HG03469 (cell line): ENCODE data around the gene CDA.

ENCODE experiments used
- ATAC-seq: cut with Tn5 transposase; IDR thresholded peaks from one replicate; pipeline ENCODE4 v1.9.1; 2021; ENCODE audit warnings: mild to moderate bottlenecking, moderate library complexity, moderate number of reproducible peaks; ENCODE audit not compliant: unreplicated experiment

Gene CDA

DNA sequence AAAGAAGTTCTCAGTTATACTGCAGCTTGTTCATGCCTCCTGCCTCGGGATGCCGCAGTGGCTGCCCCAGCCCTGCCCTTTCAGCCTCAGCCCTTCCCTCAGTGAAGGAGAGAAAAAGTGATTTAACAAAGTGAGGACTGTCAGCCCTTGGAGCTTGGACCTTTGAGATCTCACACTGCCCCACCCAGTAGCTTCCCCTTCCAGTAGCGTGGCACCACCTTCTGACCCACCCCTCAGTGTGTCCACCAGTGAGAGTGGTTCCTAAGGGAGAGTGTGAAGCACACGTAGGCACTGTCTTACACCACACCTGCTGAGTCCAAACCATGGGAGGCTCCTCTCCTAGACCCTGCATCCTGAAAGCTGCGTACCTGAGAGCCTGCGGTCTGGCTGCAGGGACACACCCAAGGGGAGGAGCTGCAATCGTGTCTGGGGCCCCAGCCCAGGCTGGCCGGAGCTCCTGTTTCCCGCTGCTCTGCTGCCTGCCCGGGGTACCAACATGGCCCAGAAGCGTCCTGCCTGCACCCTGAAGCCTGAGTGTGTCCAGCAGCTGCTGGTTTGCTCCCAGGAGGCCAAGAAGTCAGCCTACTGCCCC is at the start of gene CDA:
Gene CDA (plus strand): TSS at position 464 of the 592 bp plus-strand sequence. CDS start 33 bp downstream, at position 497.
- no peak for ATAC-seq

DNA sequence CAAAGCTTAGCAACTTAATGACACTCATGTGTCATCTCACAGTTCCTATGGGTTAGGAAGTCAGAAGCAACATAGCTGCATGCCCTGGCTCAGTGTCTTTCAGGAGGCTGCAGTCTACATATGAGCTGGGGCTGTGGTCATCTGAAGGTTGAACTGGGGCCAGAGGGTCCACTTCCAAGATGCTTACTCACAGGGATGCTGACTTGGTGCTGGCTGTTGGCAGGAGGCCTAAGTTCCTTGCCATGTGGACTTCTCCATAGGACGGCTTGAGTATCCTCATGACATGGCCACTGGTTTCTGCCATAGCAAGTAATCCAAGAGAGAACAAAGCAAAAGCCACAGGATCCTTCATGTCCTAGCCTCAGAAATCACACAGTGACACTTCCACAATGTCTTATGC is 48.6 kb upstream of the CDA start:
- ATAC-seq: no peak

DNA sequence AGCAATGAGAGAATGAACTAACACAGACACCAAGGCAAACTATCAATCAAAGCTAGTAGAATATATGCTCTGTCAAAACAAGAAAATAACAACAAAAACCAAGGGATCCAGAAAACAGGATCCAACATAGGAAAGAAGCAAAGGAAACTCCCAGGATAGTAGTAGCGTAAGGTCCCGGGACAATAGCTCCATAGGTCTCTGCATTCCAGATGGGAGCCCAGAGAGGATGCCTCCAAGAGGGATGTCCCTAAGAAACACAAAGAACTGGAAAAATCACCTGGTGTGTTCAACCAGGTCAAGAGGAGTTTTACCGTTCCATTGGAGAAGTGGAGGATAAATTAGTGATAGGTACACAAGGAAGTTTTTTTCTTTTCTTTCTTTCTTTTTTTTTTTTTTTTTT is 42.3 kb upstream of the CDA start:
- no peak for ATAC-seq

DNA sequence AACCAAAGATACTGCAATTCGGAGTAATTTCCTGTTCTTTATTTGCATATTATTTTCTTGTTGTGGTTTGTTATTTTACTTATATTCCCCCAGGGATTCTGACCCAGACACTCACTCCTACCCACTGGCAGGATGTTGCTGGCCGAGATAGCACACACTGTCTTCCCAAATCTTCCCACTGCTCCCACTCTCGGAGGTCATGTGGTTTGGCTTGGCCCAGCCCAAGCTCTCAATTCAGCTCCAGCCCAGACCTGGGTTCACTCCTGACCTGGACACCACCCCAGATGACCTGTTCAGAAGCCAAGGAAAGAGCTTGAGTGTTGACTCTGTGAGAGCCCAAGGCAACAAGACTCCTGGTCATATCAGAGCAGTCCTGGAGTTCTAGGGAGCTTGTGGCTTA is 37.7 kb upstream of the CDA start:
- ATAC-seq: no peak

DNA sequence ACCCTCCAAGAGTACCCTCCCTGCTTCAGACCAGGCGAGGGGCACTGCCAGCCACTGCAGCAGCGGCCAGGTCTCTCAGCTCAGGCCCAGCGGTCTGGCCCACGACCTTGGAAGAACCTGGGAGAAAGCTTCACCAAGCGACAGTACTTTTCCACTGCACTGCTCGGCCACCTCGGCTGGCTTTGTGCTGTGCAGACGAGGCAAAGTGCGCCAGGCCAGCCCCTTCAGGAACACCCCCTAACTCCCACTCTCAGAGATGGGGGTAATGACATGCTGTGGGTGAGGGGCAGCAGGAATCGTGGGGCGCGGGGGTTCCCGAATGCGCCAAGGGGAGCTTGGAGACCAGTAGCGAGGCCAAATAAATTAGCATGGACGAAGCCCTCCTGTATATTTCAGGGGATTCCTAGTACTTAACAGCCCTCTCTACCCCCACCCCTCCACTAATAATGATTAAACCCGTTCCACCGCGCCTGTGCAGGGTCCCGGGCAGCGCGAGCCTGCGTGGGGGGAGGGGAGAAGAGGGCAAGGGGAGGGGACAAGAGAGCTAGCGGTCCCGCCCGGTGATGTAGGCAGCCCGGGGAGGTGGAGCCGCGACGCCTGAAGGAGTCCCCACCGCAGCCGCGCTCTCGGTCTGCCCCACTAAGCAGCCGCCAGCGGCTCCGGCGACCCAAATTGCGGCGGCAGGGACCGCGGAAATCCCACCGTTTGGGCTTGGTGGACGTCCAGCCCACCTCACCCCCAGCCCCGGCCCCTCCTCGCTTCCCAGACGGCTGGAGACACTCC is 36.8 kb upstream of the CDA start, which contains the start of gene FAM43B:
Gene FAM43B (plus strand): TSS at position 629 of the 783 bp plus-strand sequence. CDS start 401 bp downstream, outside the sequence.
- ATAC-seq: no peak

DNA sequence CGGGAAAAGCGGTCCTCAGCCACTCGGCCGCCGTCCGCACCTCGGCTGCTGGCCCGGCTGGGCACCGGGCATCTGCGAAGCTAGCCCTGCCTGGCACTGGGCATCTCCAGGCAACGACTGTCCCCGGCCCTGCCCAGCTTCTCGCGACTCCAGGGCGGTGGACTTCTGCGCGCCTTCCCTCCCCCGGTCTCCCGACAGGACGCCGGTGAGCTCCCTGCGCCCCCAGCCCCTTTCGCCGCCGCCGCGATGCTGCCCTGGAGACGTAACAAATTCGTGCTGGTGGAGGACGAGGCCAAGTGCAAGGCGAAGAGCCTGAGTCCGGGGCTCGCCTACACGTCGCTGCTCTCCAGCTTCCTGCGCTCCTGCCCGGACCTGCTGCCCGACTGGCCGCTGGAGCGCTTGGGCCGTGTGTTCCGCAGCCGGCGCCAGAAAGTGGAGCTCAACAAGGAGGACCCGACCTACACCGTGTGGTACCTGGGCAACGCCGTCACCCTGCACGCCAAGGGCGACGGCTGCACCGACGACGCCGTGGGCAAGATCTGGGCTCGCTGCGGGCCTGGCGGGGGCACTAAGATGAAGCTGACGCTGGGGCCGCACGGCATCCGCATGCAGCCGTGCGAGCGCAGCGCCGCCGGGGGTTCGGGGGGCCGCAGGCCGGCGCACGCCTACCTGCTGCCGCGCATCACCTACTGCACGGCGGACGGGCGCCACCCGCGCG is 36.0 kb upstream of the CDA start:
- no peak for ATAC-seq

DNA sequence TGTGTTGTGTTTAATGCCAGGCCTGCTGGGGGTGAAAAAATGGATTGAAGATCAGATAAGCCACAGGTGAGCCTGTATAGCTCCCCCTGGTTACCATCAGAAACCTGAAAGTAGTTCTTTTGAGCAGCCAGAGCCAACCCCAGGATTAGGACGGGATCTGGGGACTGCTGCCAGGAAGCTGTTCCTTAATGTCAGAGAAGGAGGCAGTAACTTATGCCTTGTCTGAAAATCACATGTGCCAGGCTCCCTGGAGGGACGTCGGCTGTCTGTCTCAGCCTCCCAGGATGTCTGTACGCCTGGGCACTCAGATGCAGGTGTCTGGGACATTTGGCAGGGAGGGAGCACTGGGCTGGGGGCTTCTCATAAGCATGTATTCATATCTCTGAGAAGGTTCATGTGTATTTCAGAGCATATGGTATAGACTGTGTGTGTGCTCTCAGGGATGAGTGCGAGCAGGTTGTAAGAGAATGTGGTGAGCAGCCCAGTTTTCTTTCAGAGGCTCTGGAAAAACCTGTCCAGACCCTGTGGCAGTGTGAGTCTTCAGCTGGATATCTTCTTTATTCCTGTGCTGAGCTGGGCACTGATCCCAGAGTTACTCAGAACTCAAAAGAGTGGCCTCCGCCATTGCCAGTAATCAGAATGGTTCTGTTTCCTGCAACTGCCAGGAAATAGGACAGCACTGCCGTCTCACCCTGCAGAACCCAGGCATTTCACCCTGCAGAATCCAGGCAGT is 33.7 kb upstream of the CDA start:
- ATAC-seq: no peak

DNA sequence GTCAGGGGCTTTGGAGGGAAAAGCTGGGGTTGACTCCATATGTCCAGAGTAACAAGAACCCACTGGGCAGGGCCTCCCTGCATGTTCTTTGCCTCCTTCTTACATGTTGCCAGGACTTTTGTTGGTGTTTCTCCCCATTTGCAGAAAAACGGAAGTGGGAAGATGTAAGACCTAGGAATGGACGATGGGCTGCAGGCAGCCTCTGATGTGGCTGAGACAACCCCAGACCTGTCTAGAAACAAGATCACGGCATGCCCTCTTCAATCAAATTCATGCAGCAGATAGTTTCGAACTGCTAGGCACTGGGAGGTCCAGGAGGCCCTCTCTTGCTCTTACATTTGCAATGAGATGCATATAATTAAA is 33.2 kb upstream of the CDA start:
- ATAC-seq: no peak

DNA sequence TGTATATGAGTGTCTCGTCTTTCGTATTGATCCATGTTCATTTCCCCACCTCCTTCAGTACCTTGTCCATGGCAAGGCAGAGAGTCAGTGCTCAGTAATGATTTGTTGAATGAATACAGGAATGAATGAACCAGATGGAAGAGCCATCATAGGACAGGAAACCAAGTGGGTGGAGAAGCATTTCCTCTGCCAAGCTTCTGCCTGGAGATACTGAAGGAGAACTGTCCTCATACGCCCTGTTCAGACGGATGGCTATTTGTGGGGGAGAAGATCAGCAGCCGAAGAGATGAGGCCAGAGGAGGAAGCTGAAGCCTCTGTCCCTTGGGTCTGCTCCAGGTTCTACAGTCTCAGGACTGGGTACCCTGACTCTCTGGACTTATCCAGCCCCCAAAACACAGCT is 30.7 kb upstream of the CDA start:
- no peak for ATAC-seq

DNA sequence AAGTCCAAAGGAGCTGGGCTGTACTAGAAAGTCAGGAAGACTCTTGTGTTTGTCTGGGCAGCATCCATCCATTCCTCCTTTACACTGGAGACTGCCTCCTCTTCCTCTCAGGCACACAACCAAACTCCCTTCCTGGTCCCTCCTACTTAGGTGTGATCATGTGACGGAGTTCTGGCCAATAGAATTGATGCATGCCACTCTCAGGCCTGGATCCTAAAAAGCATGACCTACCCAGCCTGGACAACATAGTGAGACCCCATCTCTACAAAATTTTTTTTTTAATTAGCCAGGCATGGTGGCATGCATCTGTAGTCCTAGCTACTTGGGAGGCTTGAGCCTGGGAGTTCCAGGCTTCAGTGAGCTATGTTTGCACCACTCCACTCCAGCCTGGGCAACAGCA is 27.9 kb upstream of the CDA start:
- ATAC-seq: no peak

DNA sequence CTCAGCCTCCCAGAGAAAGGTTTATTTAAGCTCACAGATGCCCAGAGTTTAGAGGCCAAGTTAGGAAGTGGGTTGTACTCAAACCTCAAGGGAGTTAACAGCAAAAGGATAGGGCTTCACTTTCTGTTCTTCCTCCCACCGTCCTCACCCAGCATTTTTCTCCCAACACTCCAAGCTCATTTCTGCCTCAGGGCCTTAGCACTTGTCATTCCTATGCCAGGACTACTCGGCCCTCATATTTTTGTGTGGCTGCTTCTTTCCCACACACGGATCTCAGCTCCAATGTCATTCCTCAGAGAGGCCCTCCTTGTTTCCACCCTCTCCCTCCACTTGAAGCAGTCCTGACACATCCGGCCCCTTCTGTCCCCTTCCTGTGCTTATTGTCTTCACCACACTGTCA is 23.7 kb upstream of the CDA start:
- no peak for ATAC-seq

DNA sequence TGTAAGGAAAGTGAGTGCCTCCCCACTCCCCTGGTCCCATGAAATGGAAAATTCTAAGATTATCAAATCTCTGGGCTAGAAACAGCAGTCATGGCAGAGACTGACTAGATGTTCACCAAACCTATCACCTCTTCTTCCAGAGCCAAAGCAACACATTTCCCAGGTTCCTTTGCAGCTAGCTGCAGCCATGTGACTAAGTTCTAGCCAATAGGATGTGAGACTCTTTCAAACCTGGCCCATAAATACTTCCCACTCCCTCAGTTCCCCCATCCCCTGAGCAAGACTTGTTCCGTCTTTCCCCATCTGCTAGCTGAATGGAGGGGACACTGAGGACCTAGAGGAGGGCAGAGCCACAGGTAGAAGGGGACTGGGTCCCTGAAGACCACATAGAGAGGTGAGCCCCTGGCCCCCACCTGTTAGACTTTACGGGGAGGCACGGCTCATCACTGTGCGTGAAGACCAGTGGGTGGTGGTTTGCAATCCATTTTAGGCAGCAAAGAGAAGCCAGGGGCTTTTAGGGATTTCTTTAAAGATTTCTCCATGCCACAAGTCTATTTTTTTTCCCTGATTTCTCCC is 19.3 kb upstream of the CDA start:
- no peak for ATAC-seq

DNA sequence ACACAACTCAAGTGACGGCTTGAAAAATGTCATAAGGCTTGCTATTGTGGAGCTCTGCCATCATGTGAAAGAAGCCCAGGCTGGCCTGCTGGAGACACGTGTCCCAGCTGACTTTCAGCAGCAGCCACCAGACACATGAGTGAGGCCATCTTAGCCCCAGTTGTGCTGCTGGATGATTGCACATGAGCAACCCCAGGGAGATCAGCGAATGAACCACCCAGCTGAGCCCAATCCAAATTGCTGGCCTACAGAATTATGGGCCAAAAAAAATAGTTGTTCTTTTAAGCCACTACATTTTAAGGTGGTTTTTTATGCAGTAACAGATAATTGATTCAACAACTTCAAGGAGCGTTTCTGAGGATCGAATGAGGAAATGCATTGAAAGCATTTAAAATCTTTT is 17.5 kb upstream of the CDA start:
- no peak for ATAC-seq

DNA sequence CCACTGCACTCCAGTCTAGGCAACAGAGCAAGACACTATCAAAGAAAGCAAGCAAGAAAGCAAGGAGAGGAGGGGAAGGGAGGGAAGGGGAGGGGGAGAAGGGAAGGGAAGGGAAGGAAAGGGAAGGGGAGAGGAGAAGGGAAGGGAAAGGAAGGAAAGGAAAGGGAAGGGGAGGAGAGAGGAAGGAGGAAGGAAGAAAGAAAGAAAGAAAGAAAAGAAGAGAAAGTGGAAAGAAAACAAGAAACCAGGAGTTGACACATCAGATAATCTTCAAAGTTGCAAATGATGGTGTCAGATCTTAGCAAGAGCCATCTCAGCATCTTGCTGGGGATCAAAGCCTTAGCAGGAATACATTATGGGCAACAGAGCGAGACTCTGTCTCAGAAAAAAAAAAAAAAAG is 14.9 kb upstream of the CDA start:
- no peak for ATAC-seq

DNA sequence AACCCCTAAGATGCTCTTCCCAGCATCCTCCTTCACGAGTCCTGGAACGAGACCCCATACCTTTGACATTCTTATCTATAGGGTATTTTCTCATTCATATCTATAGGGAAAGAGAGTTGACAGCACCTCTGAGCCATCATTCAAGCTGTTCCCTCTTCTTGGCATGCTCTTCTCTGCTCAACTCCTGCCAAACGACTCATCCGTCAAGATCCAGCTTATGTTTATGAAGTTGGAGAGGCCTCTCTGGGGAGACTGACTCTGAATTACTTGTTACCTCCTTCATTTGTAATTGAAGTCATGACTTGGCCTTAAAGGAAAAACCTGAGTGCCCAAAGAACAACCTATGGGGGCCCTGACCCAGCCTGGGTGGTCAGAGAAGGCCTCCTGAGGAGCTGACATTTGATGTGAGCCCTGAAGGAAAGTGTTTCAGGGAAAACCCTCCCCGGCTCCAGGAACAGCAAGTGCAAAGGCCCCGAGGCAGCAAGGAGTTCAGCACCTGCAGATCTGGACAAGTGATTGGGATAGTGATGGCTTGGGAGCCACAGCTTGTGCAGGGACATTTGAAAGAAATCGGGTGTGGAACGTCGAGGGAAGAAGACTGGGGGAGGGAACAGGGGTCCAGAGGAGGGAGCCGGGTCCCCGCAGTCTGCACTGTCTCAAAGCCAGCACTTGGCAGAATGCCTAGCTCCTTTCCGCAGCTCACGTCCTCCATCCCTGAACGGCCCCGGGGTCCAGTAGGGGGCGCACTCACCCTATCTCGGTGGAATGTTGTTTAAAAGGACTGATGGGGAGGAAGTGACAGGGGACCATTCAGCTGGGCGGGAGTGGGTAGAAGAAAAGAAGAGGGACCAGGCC is 14.0 kb upstream of the CDA start:
- no peak for ATAC-seq

DNA sequence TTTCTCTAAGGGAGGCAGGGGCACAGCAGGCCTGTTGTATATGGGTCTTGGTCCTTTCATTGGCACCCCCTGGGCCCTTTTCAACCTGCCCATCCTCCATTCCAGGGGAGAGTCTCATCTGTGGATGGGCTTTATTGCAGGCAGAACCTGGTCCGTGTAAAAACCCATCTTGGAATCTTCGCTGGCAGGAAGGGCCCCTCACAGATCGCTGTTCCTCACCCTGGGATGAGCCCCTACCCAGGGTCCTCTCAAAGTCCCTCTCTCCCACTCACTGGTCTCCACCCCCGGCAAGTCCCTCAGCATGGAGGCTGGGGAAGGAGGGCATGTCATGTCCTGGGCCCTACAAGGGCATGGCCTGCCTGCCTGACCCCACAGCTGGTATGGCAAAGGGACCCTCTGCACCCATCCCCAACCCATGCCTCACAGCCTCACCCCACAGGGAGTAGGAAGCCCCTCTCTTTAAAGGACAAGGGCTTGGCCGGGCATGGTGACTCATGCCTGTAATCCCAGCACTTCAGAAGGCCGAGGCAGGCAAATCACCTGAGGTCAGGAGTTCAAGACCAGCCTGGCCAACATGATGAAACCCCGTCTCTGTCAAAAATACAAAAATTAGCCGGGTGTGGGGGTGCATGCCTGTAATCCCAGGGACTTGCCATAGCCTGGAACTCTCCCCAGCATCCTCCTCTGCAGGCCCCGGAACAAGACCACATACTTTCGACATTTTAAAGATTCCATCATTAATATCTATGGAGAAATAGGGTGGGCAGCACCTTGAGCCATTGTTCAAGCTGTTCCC is 13.2 kb upstream of the CDA start:
- ATAC-seq: no peak

DNA sequence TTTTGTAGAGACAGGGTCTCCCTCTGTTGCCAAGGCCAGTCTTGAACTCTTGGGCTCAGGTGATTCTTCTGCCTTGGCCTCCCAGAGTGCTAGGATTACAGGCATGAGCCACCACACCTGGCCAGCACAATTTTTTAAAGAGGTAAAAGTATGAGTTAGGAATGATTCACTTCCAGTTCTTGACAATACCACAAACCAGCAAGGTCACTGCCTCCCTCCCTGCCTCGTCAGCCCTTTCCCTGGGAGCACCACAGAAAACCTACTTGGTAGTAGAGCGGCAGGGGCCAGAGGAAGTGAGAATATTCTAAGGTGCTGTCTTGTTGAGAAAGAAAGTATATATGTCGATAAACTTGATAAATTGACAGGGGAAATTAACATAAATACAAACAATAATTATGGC is 10.8 kb upstream of the CDA start:
- no peak for ATAC-seq

DNA sequence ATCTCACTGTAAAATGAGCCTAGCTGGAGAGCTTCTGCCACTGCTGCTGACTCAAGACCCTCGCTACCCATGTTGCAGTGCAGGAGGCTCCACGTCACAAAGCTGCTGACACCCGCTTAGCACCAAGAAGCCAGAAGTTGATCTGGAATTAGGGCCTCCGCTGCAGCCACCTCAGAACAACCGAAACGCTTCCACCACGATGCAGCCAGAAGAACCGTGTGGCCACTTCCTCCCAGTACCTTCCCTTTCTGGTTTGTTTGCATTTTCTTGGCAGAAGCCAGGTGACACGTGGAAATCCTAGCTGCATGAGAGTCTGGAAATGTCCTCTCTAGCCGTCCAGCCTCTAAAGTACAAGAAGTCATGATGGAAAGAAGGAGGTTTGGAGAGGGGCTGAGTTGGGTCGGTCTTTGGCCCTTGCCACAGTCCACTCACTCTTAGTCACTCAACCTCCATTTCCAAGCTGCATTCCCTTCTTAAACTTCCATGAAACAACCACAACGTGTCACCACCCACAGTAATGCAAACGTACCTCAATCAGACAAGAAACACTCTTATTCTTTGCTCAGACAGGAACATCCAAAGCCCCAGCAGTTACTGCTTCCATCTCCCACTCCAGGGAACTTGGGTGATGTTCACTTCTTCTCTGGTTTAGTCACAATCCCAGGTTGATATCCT is 10.0 kb upstream of the CDA start:
- no peak for ATAC-seq

DNA sequence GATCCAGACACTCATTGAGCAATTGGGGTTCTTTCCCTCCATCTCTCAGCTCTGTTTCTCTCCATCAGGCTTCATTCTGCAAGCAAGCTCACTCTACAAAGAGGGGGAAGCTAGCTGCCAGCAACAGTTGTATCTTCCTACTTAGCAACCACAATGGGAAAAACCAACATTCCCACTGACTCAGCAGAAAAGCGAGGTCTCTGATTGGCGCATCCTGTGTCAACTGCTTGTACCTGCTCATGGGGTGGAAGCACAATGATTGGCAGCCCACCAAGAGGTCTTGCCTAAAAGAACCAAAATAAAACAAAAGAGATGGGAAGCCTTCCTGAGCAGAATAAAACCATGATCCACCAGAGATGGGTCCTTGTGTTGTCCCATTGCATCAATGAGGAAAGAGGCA is 4.0 kb upstream of the CDA start:
- no peak for ATAC-seq
